Panc1 (cell line): ENCODE results near the gene CKB.

Experiments used
- POLR2AphosphoS5 ChIP-seq: IDR thresholded peaks from 2 replicates; pipeline ENCODE4 v1.6.1; 2012; ENCODE audit warnings: mild to moderate bottlenecking, low read depth, low read length, moderate library complexity
- SIN3A ChIP-seq: IDR thresholded peaks from 2 replicates; pipeline ENCODE4 v1.6.1; 2012; ENCODE audit warnings: low read depth, mild to moderate bottlenecking, low read length, moderate library complexity, borderline replicate concordance; ENCODE audit not compliant: insufficient read depth
- TCF7L2 ChIP-seq: IDR thresholded peaks from 2 replicates; pipeline ENCODE4 v1.6.1; 2011; ENCODE audit warnings: mild to moderate bottlenecking, low read depth, low read length, inconsistent platforms
- TF ChIP-seq, protein P1 (sequence below), 2 experiments: IDR thresholded peaks; 2 replicates each; pipeline ENCODE4 v1.6.1; 2011 to 2012; ENCODE audit warnings: low read depth in 2 of 2, control low read depth in 1 of 2, low read length in 1 of 2, mild to moderate bottlenecking in 1 of 2, moderate library complexity in 1 of 2; ENCODE audit not compliant: insufficient read depth in 1 of 2
- TF ChIP-seq, protein P2 (sequence below): fragments of 450-650 bp; IDR thresholded peaks from 2 replicates; pipeline ENCODE4 v1.5.1; 2017; ENCODE audit warnings: mild to moderate bottlenecking

DNA sequence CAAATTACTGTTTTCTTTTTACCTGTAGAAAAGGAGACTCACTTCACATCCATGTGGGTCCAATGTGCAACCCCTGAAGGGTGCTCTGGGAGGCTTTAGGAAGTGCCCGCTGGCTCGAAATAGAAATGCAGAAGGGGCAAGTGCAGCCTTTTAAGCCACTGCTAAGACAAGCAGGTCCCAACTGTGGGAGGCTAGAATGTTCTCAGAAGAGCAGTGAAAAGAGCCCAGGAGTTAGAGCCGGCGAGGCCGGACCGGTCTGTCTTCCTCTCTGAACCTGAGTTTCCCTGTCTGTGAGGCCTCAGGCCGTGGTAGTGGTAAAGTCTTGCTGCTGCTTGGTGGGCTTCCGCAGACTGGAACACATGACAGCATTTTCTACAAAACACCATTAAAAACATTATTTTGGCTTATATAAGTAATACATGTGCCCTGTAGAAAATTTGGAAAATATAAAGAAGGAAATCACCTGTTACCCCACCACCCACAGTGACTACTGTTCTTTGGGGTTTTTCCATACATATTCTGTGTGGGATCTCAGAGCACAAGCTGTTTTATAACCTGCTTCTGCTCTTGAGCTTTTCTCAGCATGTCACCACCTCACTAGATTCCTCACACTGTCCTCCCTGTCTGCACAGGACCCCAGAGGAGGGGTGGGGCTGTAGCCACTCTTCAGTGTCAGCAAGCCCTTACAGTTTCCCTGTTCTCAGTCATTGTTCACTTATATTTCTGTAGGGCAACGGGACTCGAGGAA, 6.0 kb downstream of the CKB start:
- TF ChIP-seq, protein P1, sequence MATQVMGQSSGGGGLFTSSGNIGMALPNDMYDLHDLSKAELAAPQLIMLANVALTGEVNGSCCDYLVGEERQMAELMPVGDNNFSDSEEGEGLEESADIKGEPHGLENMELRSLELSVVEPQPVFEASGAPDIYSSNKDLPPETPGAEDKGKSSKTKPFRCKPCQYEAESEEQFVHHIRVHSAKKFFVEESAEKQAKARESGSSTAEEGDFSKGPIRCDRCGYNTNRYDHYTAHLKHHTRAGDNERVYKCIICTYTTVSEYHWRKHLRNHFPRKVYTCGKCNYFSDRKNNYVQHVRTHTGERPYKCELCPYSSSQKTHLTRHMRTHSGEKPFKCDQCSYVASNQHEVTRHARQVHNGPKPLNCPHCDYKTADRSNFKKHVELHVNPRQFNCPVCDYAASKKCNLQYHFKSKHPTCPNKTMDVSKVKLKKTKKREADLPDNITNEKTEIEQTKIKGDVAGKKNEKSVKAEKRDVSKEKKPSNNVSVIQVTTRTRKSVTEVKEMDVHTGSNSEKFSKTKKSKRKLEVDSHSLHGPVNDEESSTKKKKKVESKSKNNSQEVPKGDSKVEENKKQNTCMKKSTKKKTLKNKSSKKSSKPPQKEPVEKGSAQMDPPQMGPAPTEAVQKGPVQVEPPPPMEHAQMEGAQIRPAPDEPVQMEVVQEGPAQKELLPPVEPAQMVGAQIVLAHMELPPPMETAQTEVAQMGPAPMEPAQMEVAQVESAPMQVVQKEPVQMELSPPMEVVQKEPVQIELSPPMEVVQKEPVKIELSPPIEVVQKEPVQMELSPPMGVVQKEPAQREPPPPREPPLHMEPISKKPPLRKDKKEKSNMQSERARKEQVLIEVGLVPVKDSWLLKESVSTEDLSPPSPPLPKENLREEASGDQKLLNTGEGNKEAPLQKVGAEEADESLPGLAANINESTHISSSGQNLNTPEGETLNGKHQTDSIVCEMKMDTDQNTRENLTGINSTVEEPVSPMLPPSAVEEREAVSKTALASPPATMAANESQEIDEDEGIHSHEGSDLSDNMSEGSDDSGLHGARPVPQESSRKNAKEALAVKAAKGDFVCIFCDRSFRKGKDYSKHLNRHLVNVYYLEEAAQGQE (IDR thresholded peaks at IDR 0.05; ENCODE audit: insufficient read depth in 1 of 2, low read depth in 2 of 2, low read length in 1 of 2): no peak
- TF ChIP-seq, protein P2, sequence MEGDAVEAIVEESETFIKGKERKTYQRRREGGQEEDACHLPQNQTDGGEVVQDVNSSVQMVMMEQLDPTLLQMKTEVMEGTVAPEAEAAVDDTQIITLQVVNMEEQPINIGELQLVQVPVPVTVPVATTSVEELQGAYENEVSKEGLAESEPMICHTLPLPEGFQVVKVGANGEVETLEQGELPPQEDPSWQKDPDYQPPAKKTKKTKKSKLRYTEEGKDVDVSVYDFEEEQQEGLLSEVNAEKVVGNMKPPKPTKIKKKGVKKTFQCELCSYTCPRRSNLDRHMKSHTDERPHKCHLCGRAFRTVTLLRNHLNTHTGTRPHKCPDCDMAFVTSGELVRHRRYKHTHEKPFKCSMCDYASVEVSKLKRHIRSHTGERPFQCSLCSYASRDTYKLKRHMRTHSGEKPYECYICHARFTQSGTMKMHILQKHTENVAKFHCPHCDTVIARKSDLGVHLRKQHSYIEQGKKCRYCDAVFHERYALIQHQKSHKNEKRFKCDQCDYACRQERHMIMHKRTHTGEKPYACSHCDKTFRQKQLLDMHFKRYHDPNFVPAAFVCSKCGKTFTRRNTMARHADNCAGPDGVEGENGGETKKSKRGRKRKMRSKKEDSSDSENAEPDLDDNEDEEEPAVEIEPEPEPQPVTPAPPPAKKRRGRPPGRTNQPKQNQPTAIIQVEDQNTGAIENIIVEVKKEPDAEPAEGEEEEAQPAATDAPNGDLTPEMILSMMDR: no peak
- TF ChIP-seq SIN3A (no peak), POLR2AphosphoS5 (no peak), TCF7L2 (no peak)
